HG03558 (cell line): ENCODE results near the gene MYO16.

Experiments used
- ATAC-seq: cut with Tn5 transposase; IDR thresholded peaks from one replicate; pipeline ENCODE4 v1.9.1; 2021; ENCODE audit warnings: moderate number of reproducible peaks; ENCODE audit not compliant: unreplicated experiment; ENCODE audit errors: extremely low read depth

MYO16 gene

GRCh38 chr13:108786456-108787200, 157.2 kb downstream of the MYO16 start:
- ATAC-seq: no peak

- ATAC-seq: no peak
Observed at GRCh38 chr13:108787700-108788414, 158.4 kb downstream of the MYO16 start.

GRCh38 chr13:108789476-108789875, 160.1 kb downstream of the MYO16 start:
- ATAC-seq: no peak

GRCh38 chr13:108795841-108796240, 166.4 kb downstream of the MYO16 start:
- ATAC-seq: no peak

- no peak for ATAC-seq
Observed at GRCh38 chr13:108797354-108797753, 167.9 kb downstream of the MYO16 start.

- ATAC-seq: no peak
Observed at GRCh38 chr13:108807841-108808240, 178.4 kb downstream of the MYO16 start.

- ATAC-seq: no peak
Observed at GRCh38 chr13:108812165-108812564, 182.8 kb downstream of the MYO16 start.

- no peak for ATAC-seq
Observed at GRCh38 chr13:108812661-108813060, 183.2 kb downstream of the MYO16 start.

GRCh38 chr13:108813587-108814170, 184.3 kb downstream of the MYO16 start:
- no peak for ATAC-seq

GRCh38 chr13:108816375-108816774, 187.0 kb downstream of the MYO16 start:
- no peak for ATAC-seq

- no peak for ATAC-seq
Observed at GRCh38 chr13:108827646-108828045, 198.2 kb downstream of the MYO16 start.

GRCh38 chr13:108828086-108828815, 198.8 kb downstream of the MYO16 start:
- ATAC-seq: no peak

- ATAC-seq: no peak
Observed at GRCh38 chr13:108830916-108831315, 201.5 kb downstream of the MYO16 start.

GRCh38 chr13:108833531-108833930, 204.1 kb downstream of the MYO16 start:
- no peak for ATAC-seq

GRCh38 chr13:108834193-108834592, 204.8 kb downstream of the MYO16 start:
- no peak for ATAC-seq

- no peak for ATAC-seq
Observed at GRCh38 chr13:108835083-108835482, 205.7 kb downstream of the MYO16 start.

- no peak for ATAC-seq
Observed at GRCh38 chr13:108850691-108851090, 221.3 kb downstream of the MYO16 start.

- ATAC-seq: no peak
Observed at GRCh38 chr13:108851660-108852059, 222.2 kb downstream of the MYO16 start.

GRCh38 chr13:108853031-108853430, 223.6 kb downstream of the MYO16 start:
- ATAC-seq: no peak

- ATAC-seq: peak; percentile 68
Observed at GRCh38 chr13:108855737-108856387, 226.5 kb downstream of the MYO16 start.
